Neural cell (in vitro differentiated cells): Measurements from ENCODE around the gene GATAD1.

Experiments used
- EP300 ChIP-seq: fragments of 450-650 bp; conservative IDR thresholded peaks from 2 replicates; pipeline ENCODE4 v1.6.1; 2014; ENCODE audit warnings: antibody characterized with exemption, mild to moderate bottlenecking, moderate library complexity; ENCODE audit not compliant: poor library complexity, severe bottlenecking
- POLR2AphosphoS5 ChIP-seq: IDR thresholded peaks from 2 replicates; pipeline ENCODE4 v1.6.1; 2012
- REST ChIP-seq: IDR thresholded peaks from 2 replicates; pipeline ENCODE4 v1.6.1; 2012; ENCODE audit warnings: borderline replicate concordance
- TF ChIP-seq, protein P1 (sequence below): fragments of 450-650 bp; IDR thresholded peaks from 2 replicates; pipeline ENCODE4 v1.5.1; 2014; ENCODE audit warnings: antibody characterized with exemption, mild to moderate bottlenecking, moderate library complexity; ENCODE audit not compliant: poor library complexity, severe bottlenecking

DNA sequence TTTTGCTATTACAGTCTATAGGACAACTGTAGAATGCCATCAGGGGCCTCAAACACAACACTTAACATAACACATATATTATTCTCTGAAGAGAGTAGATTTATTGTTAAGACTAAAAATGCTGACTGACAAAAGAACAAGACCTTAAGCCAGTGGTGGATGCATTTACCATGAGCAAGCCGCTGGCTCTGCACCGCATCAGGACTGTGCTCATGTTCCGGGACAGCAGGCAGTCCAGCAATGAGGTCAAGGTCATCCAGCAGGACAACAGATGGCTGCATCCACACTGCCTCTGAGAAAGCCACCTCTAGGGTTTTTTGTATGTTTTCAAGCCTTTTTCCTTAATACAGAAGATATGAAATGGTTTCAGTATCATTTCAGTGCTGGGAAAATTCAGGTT lies 57.3 kb downstream of the GATAD1 start:
- no peak for TF ChIP-seq POLR2AphosphoS5
- TF ChIP-seq, protein P1, sequence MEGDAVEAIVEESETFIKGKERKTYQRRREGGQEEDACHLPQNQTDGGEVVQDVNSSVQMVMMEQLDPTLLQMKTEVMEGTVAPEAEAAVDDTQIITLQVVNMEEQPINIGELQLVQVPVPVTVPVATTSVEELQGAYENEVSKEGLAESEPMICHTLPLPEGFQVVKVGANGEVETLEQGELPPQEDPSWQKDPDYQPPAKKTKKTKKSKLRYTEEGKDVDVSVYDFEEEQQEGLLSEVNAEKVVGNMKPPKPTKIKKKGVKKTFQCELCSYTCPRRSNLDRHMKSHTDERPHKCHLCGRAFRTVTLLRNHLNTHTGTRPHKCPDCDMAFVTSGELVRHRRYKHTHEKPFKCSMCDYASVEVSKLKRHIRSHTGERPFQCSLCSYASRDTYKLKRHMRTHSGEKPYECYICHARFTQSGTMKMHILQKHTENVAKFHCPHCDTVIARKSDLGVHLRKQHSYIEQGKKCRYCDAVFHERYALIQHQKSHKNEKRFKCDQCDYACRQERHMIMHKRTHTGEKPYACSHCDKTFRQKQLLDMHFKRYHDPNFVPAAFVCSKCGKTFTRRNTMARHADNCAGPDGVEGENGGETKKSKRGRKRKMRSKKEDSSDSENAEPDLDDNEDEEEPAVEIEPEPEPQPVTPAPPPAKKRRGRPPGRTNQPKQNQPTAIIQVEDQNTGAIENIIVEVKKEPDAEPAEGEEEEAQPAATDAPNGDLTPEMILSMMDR, result no peak
- no peak for TF ChIP-seq REST
- TF ChIP-seq EP300, result no peak
